Ascending aorta (tissue), 2 donors: ENCODE results near the gene ACACA. TPM values are rescaled to one million over a fixed set of nuclear protein-coding genes. Genes with fewer than 3 reads are reported as not detected.

Source experiments
- DNase-seq, 2 donors: peaks; one replicate each; pipeline ENCODE4 v3.0.0-alpha.2; 2019; ENCODE audit warnings: low spot score in 2 of 2
- H3K27ac ChIP-seq, 2 donors: fragments of 200-600 bp; sonication (generic); one replicate each; pipeline ENCODE4 v1.5.1; 2016 to 2017; ENCODE audit warnings: mild to moderate bottlenecking in 1 of 2
- H3K27me3 ChIP-seq: fragments of 200-600 bp; sonication (generic); one replicate; pipeline ENCODE4 v1.5.1; 2017
- H3K36me3 ChIP-seq, 2 donors: fragments of 200-600 bp; sonication (generic); one replicate each; pipeline ENCODE4 v1.5.1; 2016
- H3K4me1 ChIP-seq, 2 donors: fragments of 200-600 bp; sonication (generic); one replicate each; pipeline ENCODE4 v1.5.1; 2016 to 2017; ENCODE audit warnings: mild to moderate bottlenecking in 1 of 2
- H3K4me3 ChIP-seq, 2 donors: fragments of 200-600 bp; sonication (generic); one replicate each; pipeline ENCODE4 v1.5.1; 2016 to 2017; ENCODE audit warnings: mild to moderate bottlenecking in 1 of 2
- H3K9me3 ChIP-seq, 2 donors: fragments of 200-600 bp; sonication (generic); one replicate each; pipeline ENCODE4 v1.5.1; 2016
- CTCF ChIP-seq, 3 experiments: fragments of 200-600 bp in 2 of 3; fragments of 450-650 bp in 1 of 3; sonication (generic) in 2 of 3; IDR thresholded peaks; one replicate each; pipeline ENCODE4 v1.5.1; 2016 to 2019; ENCODE audit warnings: antibody characterized with exemption in 3 of 3, mild to moderate bottlenecking in 1 of 3, moderate library complexity in 1 of 3
- intact Hi-C: fragments of 100-400 bp; cut with DNase I; formaldehyde crosslinking; loops from one replicate; pipeline ENCODE4 v1.15.1; 2023
- total RNA-seq: library from RNA; depleted of rRNA; stranded (reverse); fragments of >200 nt; gene quantifications from one replicate; pipeline ENCODE4 v1.1.0, GENCODE V29; 2016

ACACA gene
- total RNA-seq, 1 donor from 2014 or later, result 69.0 TPM

GRCh38 chr17:37234106-37234505 is 172.5 kb downstream of the ACACA start:
- no peak overlapping the region for H3K27ac ChIP-seq
- intact Hi-C loops, result no loop called here
- peaks cover 13% of the 10 kb centered on the region in 2 donors for H3K36me3 ChIP-seq
- TF ChIP-seq CTCF (IDR thresholded peaks at IDR 0.05), result no peak
- H3K27me3 ChIP-seq, result no peaks in the 10 kb centered on the region
- no peak overlapping the region for H3K4me3 ChIP-seq
- H3K4me1 ChIP-seq, result no peaks in the 10 kb centered on the region
- no peak for DNase-seq
- H3K9me3 ChIP-seq, result no peaks in the 10 kb centered on the region

GRCh38 chr17:37233036-37233435 is 173.6 kb downstream of the ACACA start:
- no peaks in the 10 kb centered on the region for H3K9me3 ChIP-seq
- H3K4me3 ChIP-seq, result no peak overlapping the region
- H3K36me3 ChIP-seq, result peaks cover 13% of the 10 kb centered on the region in 2 donors
- TF ChIP-seq CTCF (IDR thresholded peaks at IDR 0.05), result no peak
- H3K4me1 ChIP-seq, result no peaks in the 10 kb centered on the region
- no peak for DNase-seq
- no peak overlapping the region for H3K27ac ChIP-seq
- H3K27me3 ChIP-seq, result no peaks in the 10 kb centered on the region
- intact Hi-C loops, result no loop called here

GRCh38 chr17:37231887-37232286 is 174.7 kb downstream of the ACACA start:
- Histone ChIP-seq H3K4me3 (no peak overlapping the region), H3K4me1 (no peaks in the 10 kb centered on the region), H3K27me3 (no peaks in the 10 kb centered on the region), H3K27ac (no peak overlapping the region), H3K9me3 (no peaks in the 10 kb centered on the region), H3K36me3 (peaks cover 5 to 7% of the 10 kb centered on the region in 2 donors)
- TF ChIP-seq CTCF (IDR thresholded peaks at IDR 0.05), result no peak
- intact Hi-C loops, result no loop called here
- no peak for DNase-seq

GRCh38 chr17:37230633-37231032 is 176.0 kb downstream of the ACACA start:
- DNase-seq, result no peak
- Histone ChIP-seq H3K36me3 (peaks cover 7 to 12% of the 10 kb centered on the region in 2 donors), H3K9me3 (no peaks in the 10 kb centered on the region), H3K4me1 (no peaks in the 10 kb centered on the region), H3K27ac (no peak overlapping the region), H3K4me3 (no peak overlapping the region), H3K27me3 (no peaks in the 10 kb centered on the region)
- no peak for TF ChIP-seq CTCF (IDR thresholded peaks at IDR 0.05)
- intact Hi-C loops, result no loop called here

- no peak for TF ChIP-seq CTCF (IDR thresholded peaks at IDR 0.05)
- Histone ChIP-seq H3K27me3 (no peaks in the 10 kb centered on the region), H3K27ac (no peak overlapping the region), H3K4me3 (no peak overlapping the region), H3K36me3 (peaks cover 11 to 28% of the 10 kb centered on the region in 2 donors), H3K4me1 (no peaks in the 10 kb centered on the region), H3K9me3 (no peaks in the 10 kb centered on the region)
- DNase-seq, result no peak
- intact Hi-C loops, result no loop called here
Measured at GRCh38 chr17:37225465-37225864, 181.2 kb downstream of the ACACA start.

GRCh38 chr17:37221865-37222264 is 184.8 kb downstream of the ACACA start:
- no peak for DNase-seq
- TF ChIP-seq CTCF (IDR thresholded peaks at IDR 0.05), result no peak
- H3K9me3 ChIP-seq, result no peaks in the 10 kb centered on the region
- H3K4me1 ChIP-seq, result no peaks in the 10 kb centered on the region
- no peak overlapping the region for H3K4me3 ChIP-seq
- H3K36me3 ChIP-seq, result peaks cover 7 to 28% of the 10 kb centered on the region in 2 donors
- H3K27me3 ChIP-seq, result no peaks in the 10 kb centered on the region
- intact Hi-C loops, result no loop called here
- H3K27ac ChIP-seq, result no peak overlapping the region
